Calu3 (cell line): Measurements from ENCODE around the gene ACOT12. TPM values are rescaled to one million over a fixed set of nuclear protein-coding genes. Genes with fewer than 3 reads are reported as not detected.
A peak's percentile ranks its signal among the peaks of the same experiment; 100 is the strongest.

Source experiments
- Bru-seq: library from RNA; stranded (reverse); fragments of 400-500 nt; gene quantifications from one replicate; lab custom pipeline; 2021; lab: Mats Ljungman, UMichigan
- BruChase-seq, 2 experiments: library from RNA; stranded (reverse); fragments of 400-500 nt; gene quantifications; one replicate each; lab custom pipeline; 2021; lab: Mats Ljungman, UMichigan
- BruUV-seq: library from RNA; stranded (reverse); fragments of 400-500 nt; replicated peaks from 2 replicates; lab custom pipeline; 2021; lab: Mats Ljungman, UMichigan
- CTCF ChIA-PET: fragments of 300-600 bp; sonication (Branson Sonifier 250); formaldehyde crosslinking; loops from one replicate; lab custom pipeline; 2022; ENCODE audit warnings: antibody characterized with exemption; lab: Charles Lee
- DNase-seq: peaks from one replicate; pipeline ENCODE4 v3.0.0; 2022
- H3K27ac Mint-ChIP-seq: one replicate; pipeline ENCODE4 v1.8.0; 2022; ENCODE audit warnings: mixed read lengths; ENCODE audit not compliant: unreplicated experiment
- H3K27me3 Mint-ChIP-seq: one replicate; pipeline ENCODE4 v1.8.0; 2022; ENCODE audit warnings: mixed read lengths; ENCODE audit not compliant: unreplicated experiment
- H3K36me3 Mint-ChIP-seq: one replicate; pipeline ENCODE4 v1.8.0; 2022; ENCODE audit warnings: mild to moderate bottlenecking, moderate library complexity, mixed read lengths; ENCODE audit not compliant: insufficient read depth, unreplicated experiment
- H3K4me1 Mint-ChIP-seq: one replicate; pipeline ENCODE4 v1.8.0; 2022; ENCODE audit warnings: mild to moderate bottlenecking, low read depth, mixed read lengths; ENCODE audit not compliant: unreplicated experiment
- H3K4me3 Mint-ChIP-seq: one replicate; pipeline ENCODE4 v1.8.0; 2022; ENCODE audit warnings: mild to moderate bottlenecking, low read depth, moderate library complexity, mixed read lengths; ENCODE audit not compliant: unreplicated experiment
- H3K9me3 Mint-ChIP-seq: one replicate; pipeline ENCODE4 v1.8.0; 2022; ENCODE audit warnings: low read depth, mixed read lengths; ENCODE audit not compliant: unreplicated experiment
- intact Hi-C: fragments of 100-400 bp; cut with micrococcal nuclease; formaldehyde crosslinking; loops from one replicate; pipeline ENCODE4 v1.10.0; 2022; ENCODE audit not compliant: unreplicated experiment
- long read RNA-seq: library from polyadenylated mRNA; stranded (forward); transcript quantifications from one replicate; pipeline ENCODE4 v2.0.0, GENCODE V29; 2022
- total RNA-seq: library from RNA; stranded (reverse); gene quantifications from 2 replicates; pipeline ENCODE4 v1.2.3, GENCODE V29; 2022
- TF ChIP-seq, protein P1 (sequence below): fragments of 200-600 bp; IDR thresholded peaks from one replicate; pipeline ENCODE4 v1.8.0; 2022; ENCODE audit warnings: antibody characterized with exemption; ENCODE audit not compliant: unreplicated experiment

Gene ACOT12
- 0.87 TPM in 1 of 2 replicates, not detected in the other for total RNA-seq
- Bru-seq, nascent RNA, result percentile 18 among the genes with signal in this experiment
- BruChase-seq, experiment 1, labeled RNA remaining after a 6-hour chase, result percentile 12 among the genes with signal in this experiment
- percentile 15 among the genes with signal in this experiment for BruChase-seq, experiment 2, labeled RNA remaining after a 2-hour chase
- long read RNA-seq, result 0 reads

GRCh38 chr5:81393783-81394718, at the start of gene ACOT12:
Gene ACOT12, minus strand, starts transcription at chr5:81394134. Its CDS starts 20 bp downstream, at chr5:81394114.
- no TSS peak for BruUV-seq
- Mint-ChIP-seq H3K36me3 (peaks cover 13% of the 10 kb centered on the region), H3K9me3 (no peaks in the 10 kb centered on the region), H3K4me1 (no peaks in the 10 kb centered on the region), H3K4me3 (peak within 1 kb of the TSS; percentile 74), H3K27ac (no peak within 1 kb of the TSS), H3K27me3 (no peaks in the 10 kb centered on the region)
- DNase-seq, result peak; percentile 31
- intact Hi-C loops, result loop anchor here (10.0 kb wide), 1 partner anchor 89 kb away; the partner anchor contains the start of gene ZCCHC9
- CTCF ChIA-PET, result interaction anchor here (0.5 to 1.8 kb wide), 4 partner anchors 92 to 772 kb away, joined by 3 to 5 read pairs (median 4); partner anchors contain the start of gene ZCCHC9
- TF ChIP-seq, protein P1, sequence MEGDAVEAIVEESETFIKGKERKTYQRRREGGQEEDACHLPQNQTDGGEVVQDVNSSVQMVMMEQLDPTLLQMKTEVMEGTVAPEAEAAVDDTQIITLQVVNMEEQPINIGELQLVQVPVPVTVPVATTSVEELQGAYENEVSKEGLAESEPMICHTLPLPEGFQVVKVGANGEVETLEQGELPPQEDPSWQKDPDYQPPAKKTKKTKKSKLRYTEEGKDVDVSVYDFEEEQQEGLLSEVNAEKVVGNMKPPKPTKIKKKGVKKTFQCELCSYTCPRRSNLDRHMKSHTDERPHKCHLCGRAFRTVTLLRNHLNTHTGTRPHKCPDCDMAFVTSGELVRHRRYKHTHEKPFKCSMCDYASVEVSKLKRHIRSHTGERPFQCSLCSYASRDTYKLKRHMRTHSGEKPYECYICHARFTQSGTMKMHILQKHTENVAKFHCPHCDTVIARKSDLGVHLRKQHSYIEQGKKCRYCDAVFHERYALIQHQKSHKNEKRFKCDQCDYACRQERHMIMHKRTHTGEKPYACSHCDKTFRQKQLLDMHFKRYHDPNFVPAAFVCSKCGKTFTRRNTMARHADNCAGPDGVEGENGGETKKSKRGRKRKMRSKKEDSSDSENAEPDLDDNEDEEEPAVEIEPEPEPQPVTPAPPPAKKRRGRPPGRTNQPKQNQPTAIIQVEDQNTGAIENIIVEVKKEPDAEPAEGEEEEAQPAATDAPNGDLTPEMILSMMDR, result no peak

- H3K36me3 Mint-ChIP-seq, result no peaks in the 10 kb centered on the region
- H3K9me3 Mint-ChIP-seq, result no peaks in the 10 kb centered on the region
- CTCF ChIA-PET, result no interaction called here
- intact Hi-C loops, result no loop called here
- no peak overlapping the region for H3K4me3 Mint-ChIP-seq
- BruUV-seq, result no TSS peak
- H3K27me3 Mint-ChIP-seq, result no peaks in the 10 kb centered on the region
- TF ChIP-seq, protein P1, result no peak
- no peak for DNase-seq
- H3K27ac Mint-ChIP-seq, result no peak overlapping the region
- no peaks in the 10 kb centered on the region for H3K4me1 Mint-ChIP-seq
Observed at GRCh38 chr5:81435023-81435422, 41.1 kb upstream of the ACOT12 start.

DNA sequence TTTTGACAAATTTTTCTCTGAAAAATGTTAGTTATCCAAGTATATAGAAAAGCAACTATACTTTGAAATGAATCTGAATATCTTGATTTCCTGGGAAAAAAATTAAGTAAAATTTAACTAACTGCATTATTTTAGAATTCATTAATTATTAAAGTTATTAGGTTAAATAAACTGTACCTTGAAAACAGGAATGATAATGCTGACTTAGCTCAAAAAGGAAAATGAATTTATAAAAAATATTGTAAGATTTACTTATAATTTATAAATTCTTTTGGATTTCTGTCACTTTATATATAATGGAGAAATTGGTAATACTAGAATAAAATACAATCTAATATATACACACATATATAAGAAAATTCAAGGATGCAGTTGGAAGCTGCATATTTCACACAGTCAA, 36.1 kb upstream of the ACOT12 start:
- H3K4me1 Mint-ChIP-seq, result peaks cover 28% of the 10 kb centered on the region
- intact Hi-C loops, result loop anchor here (5.0 to 10.0 kb wide), 4 partner anchors 407 to 675 kb away; partner anchors contain the start of gene ATG10

DNA sequence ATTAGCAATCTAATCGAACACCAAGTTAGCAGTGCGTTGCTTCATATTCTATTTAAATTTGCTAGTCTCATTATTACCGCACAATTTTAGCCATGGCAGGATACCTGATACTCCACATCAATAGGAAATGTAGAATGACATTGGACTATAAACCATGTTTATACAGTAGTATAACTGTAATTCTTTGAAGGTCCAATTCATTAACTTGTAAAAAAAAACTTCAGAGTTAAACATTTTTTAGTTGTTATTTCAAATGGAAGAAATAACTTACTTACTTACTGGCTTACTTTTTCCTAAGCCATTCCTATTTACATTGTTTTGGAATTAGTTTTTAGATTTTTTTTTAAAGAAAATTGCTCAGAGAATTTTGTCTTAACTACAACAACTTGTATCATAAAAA, 35.4 kb upstream of the ACOT12 start:
- DNase-seq, result no peak
- BruUV-seq, result no TSS peak
- TF ChIP-seq, protein P1, result no peak
- Mint-ChIP-seq H3K27ac (no peak overlapping the region), H3K4me1 (peaks cover 33% of the 10 kb centered on the region), H3K27me3 (no peaks in the 10 kb centered on the region), H3K36me3 (no peaks in the 10 kb centered on the region), H3K4me3 (no peak overlapping the region), H3K9me3 (no peaks in the 10 kb centered on the region)
- CTCF ChIA-PET, result no interaction called here
- intact Hi-C loops, result loop anchor here (5.0 to 10.0 kb wide), 4 partner anchors 408 to 675 kb away; partner anchors contain the start of gene ATG10

More for the DNA sequence above, 36.1 kb upstream of the ACOT12 start:
- DNase-seq, result no peak
- TF ChIP-seq, protein P1, result no peak
- no peaks in the 10 kb centered on the region for H3K36me3 Mint-ChIP-seq
- H3K27ac Mint-ChIP-seq, result no peak overlapping the region
- no peaks in the 10 kb centered on the region for H3K27me3 Mint-ChIP-seq
- CTCF ChIA-PET, result no interaction called here
- H3K9me3 Mint-ChIP-seq, result no peaks in the 10 kb centered on the region
- no TSS peak for BruUV-seq
- no peak overlapping the region for H3K4me3 Mint-ChIP-seq
